GM19099 (cell line): ENCODE results near the gene SLC19A1.

Experiments
- POLR2A ChIP-seq: IDR thresholded peaks from 3 replicates; pipeline ENCODE4 v1.6.1; 2011; ENCODE audit warnings: low read depth; ENCODE audit not compliant: insufficient read length; ENCODE audit errors: extremely low read depth

SLC19A1 gene

GRCh38 chr21:45504516-45505415 is 37.5 kb downstream of the SLC19A1 start:
- no peak for TF ChIP-seq POLR2A

- no peak for TF ChIP-seq POLR2A
These were observed 38.2 kb downstream of the SLC19A1 start for GRCh38 chr21:45504021-45504515.

- TF ChIP-seq POLR2A, result no peak
These were observed 39.6 kb downstream of the SLC19A1 start for GRCh38 chr21:45502600-45502999.

GRCh38 chr21:45502006-45502345 is 40.3 kb downstream of the SLC19A1 start:
- no peak for TF ChIP-seq POLR2A

- TF ChIP-seq POLR2A, result no peak
These were observed 42.2 kb downstream of the SLC19A1 start for GRCh38 chr21:45499970-45500577.

GRCh38 chr21:45499201-45499750 is 43.0 kb downstream of the SLC19A1 start:
- TF ChIP-seq POLR2A, result no peak

- TF ChIP-seq POLR2A, result no peak
These were observed 43.6 kb downstream of the SLC19A1 start for GRCh38 chr21:45498646-45499000.

GRCh38 chr21:45497846-45498645 is 44.2 kb downstream of the SLC19A1 start:
- no peak for TF ChIP-seq POLR2A

- no peak for TF ChIP-seq POLR2A
These were observed 45.0 kb downstream of the SLC19A1 start for GRCh38 chr21:45496968-45497845.

GRCh38 chr21:45496151-45496967 is 45.9 kb downstream of the SLC19A1 start:
- TF ChIP-seq POLR2A, result no peak

GRCh38 chr21:45494851-45495680 is 47.2 kb downstream of the SLC19A1 start:
- no peak for TF ChIP-seq POLR2A

GRCh38 chr21:45494135-45494850 is 47.9 kb downstream of the SLC19A1 start:
- TF ChIP-seq POLR2A, result no peak

GRCh38 chr21:45493401-45494001 is 48.7 kb downstream of the SLC19A1 start:
- no peak for TF ChIP-seq POLR2A
